K562 (cell line): ENCODE data around the gene CREB3L1. TPM values are rescaled to one million over a fixed set of nuclear protein-coding genes. Genes with fewer than 3 reads are reported as not detected.

Source experiments
- ARID1B ChIP-seq: fragments of 450-650 bp; IDR thresholded peaks from 2 replicates; pipeline ENCODE4 v1.6.1; 2016; ENCODE audit warnings: antibody characterized with exemption, mild to moderate bottlenecking, inconsistent platforms
- BDP1 ChIP-seq: IDR thresholded peaks from 3 replicates; pipeline ENCODE4 v1.6.1; 2011; ENCODE audit not compliant: insufficient read length, insufficient read depth
- CBX1 ChIP-seq: sonication (generic); IDR thresholded peaks from 2 replicates; pipeline ENCODE4 v1.6.1; 2016; ENCODE audit warnings: antibody characterized with exemption, low read depth, mild to moderate bottlenecking
- CHD2 ChIP-seq: IDR thresholded peaks from 2 replicates; pipeline ENCODE4 v1.6.1; 2011; ENCODE audit warnings: low read depth, low read length
- CREM ChIP-seq: IDR thresholded peaks from 2 replicates; pipeline ENCODE4 v1.6.1; 2014; ENCODE audit warnings: antibody characterized with exemption, low read depth
- CTBP1 ChIP-seq: fragments of 450-650 bp; IDR thresholded peaks from 2 replicates; pipeline ENCODE4 v1.6.1; 2016; ENCODE audit warnings: borderline replicate concordance
- E2F3 ChIP-seq: fragments of 250-450 bp; sonication (Bioruptor Pico); IDR thresholded peaks from 2 replicates; pipeline ENCODE4 v1.4.0; 2020; ENCODE audit warnings: mild to moderate bottlenecking
- MCM7 ChIP-seq, 2 experiments: fragments of 450-650 bp; IDR thresholded peaks; 2 replicates each; pipeline ENCODE4 v1.6.1; 2016 to 2018
- NBN ChIP-seq: fragments of 450-650 bp; IDR thresholded peaks from 2 replicates; pipeline ENCODE4 v1.6.1; 2016; ENCODE audit warnings: low read depth, mild to moderate bottlenecking
- NCOA6 ChIP-seq: fragments of 450-650 bp; IDR thresholded peaks from 2 replicates; pipeline ENCODE4 v1.6.1; 2017; ENCODE audit warnings: mild to moderate bottlenecking
- RBBP5 ChIP-seq: fragments of 200-600 bp; sonication (generic); IDR thresholded peaks from 2 replicates; pipeline ENCODE4 v1.6.1; 2012; ENCODE audit warnings: borderline replicate concordance, mild to moderate bottlenecking, low read length, control low read depth, inconsistent platforms; ENCODE audit not compliant: insufficient read depth, poor library complexity, severe bottlenecking
- RBM14 ChIP-seq: fragments of 200-400 bp; formaldehyde crosslinking; IDR thresholded peaks from 2 replicates; pipeline ENCODE4 v1.6.1; 2018; ENCODE audit warnings: low read depth, mild to moderate bottlenecking, low read length, moderate library complexity, borderline replicate concordance; ENCODE audit not compliant: insufficient read depth
- SAFB ChIP-seq: fragments of 200-400 bp; formaldehyde crosslinking; IDR thresholded peaks from 2 replicates; pipeline ENCODE4 v1.6.1; 2017; ENCODE audit warnings: low read depth, low read length, borderline replicate concordance
- SMARCC2 ChIP-seq: fragments of 450-650 bp; IDR thresholded peaks from 2 replicates; pipeline ENCODE4 v1.6.1; 2017; ENCODE audit warnings: antibody characterized with exemption, moderate library complexity, mild to moderate bottlenecking, low read depth
- SNIP1 ChIP-seq: fragments of 450-650 bp; IDR thresholded peaks from 2 replicates; pipeline ENCODE4 v1.7.1; 2017; ENCODE audit warnings: low read depth, mild to moderate bottlenecking
- SOX6 ChIP-seq: fragments of 450-650 bp; IDR thresholded peaks from 2 replicates; pipeline ENCODE4 v1.6.1; 2014; ENCODE audit warnings: mild to moderate bottlenecking
- TAF1 ChIP-seq: IDR thresholded peaks from 2 replicates; pipeline ENCODE4 v1.6.1; 2011; ENCODE audit warnings: mild to moderate bottlenecking, low read length, moderate library complexity; ENCODE audit not compliant: insufficient read depth, control insufficient read depth, severe bottlenecking; ENCODE audit errors: extremely low read depth
- ZNF12 ChIP-seq: sonication (generic); formaldehyde crosslinking; IDR thresholded peaks from 2 replicates; pipeline ENCODE4 v1.4.0; 2020; ENCODE audit warnings: mild to moderate bottlenecking, missing genetic modification reagents
- ZNF134 ChIP-seq: fragments of 250-450 bp; sonication (Bioruptor Pico); conservative IDR thresholded peaks from 2 replicates; pipeline ENCODE4 v1.4.0; 2020
- ZNF551 ChIP-seq: fragments of 250-450 bp; sonication (Bioruptor Pico); IDR thresholded peaks from 2 replicates; pipeline ENCODE4 v1.5.0; 2021; ENCODE audit warnings: mild to moderate bottlenecking, moderate library complexity
- ZNF668 ChIP-seq: fragments of 250-450 bp; sonication (Bioruptor Pico); IDR thresholded peaks from 2 replicates; pipeline ENCODE4 v1.8.0; 2022; ENCODE audit warnings: mild to moderate bottlenecking, inconsistent platforms
- polyA plus RNA-seq, 8 experiments: library from polyadenylated mRNA; depleted of rRNA in 4 of 8; stranded (reverse) in 5 of 8; unstranded in 3 of 8; fragments of >200 nt; fragmentation: Nextera tagmentation in 2 of 8; fragmentation: Illumina TruSeq in 1 of 8; extraction: Ambion mirVana in 2 of 8; extraction: Trizol in 1 of 8; gene quantifications; 2 replicates each; pipeline versions ENCODE4 v1.2.1 to v1.2.3, GENCODE V29; 2011 to 2014; ENCODE audit warnings: inconsistent platforms in 1 of 8, missing spikeins in 1 of 8
- total RNA-seq, 7 experiments: library from RNA; depleted of rRNA in 6 of 7; stranded (reverse); fragments of >200 nt in 6 of 7; fragmentation: Illumina TruSeq in 2 of 7; extraction: Trizol in 2 of 7; gene quantifications; 2 replicates each; pipeline versions ENCODE4 v1.2.1 to v1.2.3, GENCODE V29; 2011 to 2021; ENCODE audit warnings: low replicate concordance in 1 of 7
- TF ChIP-seq, protein P1 (sequence below): fragments of 450-650 bp; IDR thresholded peaks from 2 replicates; pipeline ENCODE4 v1.6.1; 2017; ENCODE audit warnings: antibody characterized with exemption, mild to moderate bottlenecking
- TF ChIP-seq, protein P2 (sequence below): fragments of 450-650 bp; IDR thresholded peaks from 2 replicates; pipeline ENCODE4 v1.6.1; 2016; ENCODE audit warnings: low read depth, mild to moderate bottlenecking, moderate library complexity
- TF ChIP-seq, protein P3 (sequence below): sonication (generic); formaldehyde crosslinking; IDR thresholded peaks from 2 replicates; pipeline ENCODE4 v1.8.0; 2022; ENCODE audit warnings: mild to moderate bottlenecking, low read depth, missing genetic modification reagents

CREB3L1 gene
- total and polyA plus RNA-seq, 9 of the 15 experiments (the other 6 are each of a cell fraction or from before 2014, with no cell fraction given): 1.2 to 27.6 (median 3.7) TPM

DNA sequence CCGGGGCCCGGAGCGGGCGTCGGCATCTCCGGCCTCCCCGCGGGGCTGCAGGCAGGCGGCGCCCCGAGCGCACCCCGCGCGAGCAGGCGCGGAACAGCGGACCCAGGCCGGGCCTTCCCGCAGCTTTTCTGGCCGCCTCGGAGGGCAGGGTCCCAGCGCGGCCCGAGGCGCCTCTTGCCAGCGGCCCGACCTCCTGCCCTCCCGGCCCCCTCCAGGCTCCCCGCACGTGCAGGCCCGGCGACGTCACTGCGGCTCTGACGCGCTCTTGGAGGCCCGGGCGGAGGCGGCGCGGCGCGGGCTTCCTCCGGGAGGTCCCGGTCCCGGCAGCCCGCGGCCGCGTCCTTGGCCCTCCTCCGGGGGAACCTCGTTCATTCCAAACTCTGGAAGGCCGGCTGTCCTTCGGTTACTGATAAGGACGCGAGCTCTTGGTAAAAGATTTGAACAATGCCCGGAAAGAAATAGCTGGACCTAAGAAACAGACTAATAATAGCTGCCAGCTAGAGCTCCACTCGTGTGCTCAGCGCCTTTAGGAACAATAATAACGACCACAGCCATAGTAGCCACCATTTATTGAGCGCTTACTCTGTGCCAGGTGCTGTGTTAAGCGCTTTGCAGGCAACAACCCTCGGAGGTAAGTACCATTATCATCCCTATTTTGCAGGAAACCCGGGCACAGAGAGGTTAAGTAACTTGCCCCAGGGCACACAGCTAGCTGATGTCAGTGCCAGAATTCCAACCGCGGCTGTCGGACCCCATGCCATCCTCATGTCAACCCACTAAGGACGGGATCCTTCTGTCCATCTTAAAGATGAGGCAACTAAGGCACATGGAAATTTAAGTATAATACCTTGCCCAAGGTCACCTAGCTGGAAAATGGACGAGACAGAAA lies 39.1 kb upstream of the CREB3L1 start (continued):
- no peak for TF ChIP-seq SNIP1
- TF ChIP-seq, protein P1, sequence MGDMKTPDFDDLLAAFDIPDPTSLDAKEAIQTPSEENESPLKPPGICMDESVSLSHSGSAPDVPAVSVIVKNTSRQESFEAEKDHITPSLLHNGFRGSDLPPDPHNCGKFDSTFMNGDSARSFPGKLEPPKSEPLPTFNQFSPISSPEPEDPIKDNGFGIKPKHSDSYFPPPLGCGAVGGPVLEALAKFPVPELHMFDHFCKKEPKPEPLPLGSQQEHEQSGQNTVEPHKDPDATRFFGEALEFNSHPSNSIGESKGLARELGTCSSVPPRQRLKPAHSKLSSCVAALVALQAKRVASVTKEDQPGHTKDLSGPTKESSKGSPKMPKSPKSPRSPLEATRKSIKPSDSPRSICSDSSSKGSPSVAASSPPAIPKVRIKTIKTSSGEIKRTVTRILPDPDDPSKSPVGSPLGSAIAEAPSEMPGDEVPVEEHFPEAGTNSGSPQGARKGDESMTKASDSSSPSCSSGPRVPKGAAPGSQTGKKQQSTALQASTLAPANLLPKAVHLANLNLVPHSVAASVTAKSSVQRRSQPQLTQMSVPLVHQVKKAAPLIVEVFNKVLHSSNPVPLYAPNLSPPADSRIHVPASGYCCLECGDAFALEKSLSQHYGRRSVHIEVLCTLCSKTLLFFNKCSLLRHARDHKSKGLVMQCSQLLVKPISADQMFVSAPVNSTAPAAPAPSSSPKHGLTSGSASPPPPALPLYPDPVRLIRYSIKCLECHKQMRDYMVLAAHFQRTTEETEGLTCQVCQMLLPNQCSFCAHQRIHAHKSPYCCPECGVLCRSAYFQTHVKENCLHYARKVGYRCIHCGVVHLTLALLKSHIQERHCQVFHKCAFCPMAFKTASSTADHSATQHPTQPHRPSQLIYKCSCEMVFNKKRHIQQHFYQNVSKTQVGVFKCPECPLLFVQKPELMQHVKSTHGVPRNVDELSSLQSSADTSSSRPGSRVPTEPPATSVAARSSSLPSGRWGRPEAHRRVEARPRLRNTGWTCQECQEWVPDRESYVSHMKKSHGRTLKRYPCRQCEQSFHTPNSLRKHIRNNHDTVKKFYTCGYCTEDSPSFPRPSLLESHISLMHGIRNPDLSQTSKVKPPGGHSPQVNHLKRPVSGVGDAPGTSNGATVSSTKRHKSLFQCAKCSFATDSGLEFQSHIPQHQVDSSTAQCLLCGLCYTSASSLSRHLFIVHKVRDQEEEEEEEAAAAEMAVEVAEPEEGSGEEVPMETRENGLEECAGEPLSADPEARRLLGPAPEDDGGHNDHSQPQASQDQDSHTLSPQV: peak; percentile 96
- TF ChIP-seq SAFB: no peak
- peak; percentile 11; the same call in 1 of the 2 replicates for TF ChIP-seq CTBP1
- peak; percentile 62; the same call in 1 of the 2 replicates for TF ChIP-seq E2F3
- TF ChIP-seq BDP1: no peak
- no peak for TF ChIP-seq NCOA6
- TF ChIP-seq ZNF551: no peak
- peak; percentile 91 for TF ChIP-seq CREM
- 0 out of 2 replicates have a peak, but pooled peaks have one; percentile 14 for TF ChIP-seq CBX1
- TF ChIP-seq, protein P2, sequence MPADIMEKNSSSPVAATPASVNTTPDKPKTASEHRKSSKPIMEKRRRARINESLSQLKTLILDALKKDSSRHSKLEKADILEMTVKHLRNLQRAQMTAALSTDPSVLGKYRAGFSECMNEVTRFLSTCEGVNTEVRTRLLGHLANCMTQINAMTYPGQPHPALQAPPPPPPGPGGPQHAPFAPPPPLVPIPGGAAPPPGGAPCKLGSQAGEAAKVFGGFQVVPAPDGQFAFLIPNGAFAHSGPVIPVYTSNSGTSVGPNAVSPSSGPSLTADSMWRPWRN: no peak
- TF ChIP-seq RBM14: no peak
- peak; percentile 49 for TF ChIP-seq RBBP5
- TF ChIP-seq ZNF134: 0 out of 2 replicates have a peak, but pooled peaks have one; percentile 46
- no peak for TF ChIP-seq ARID1B
- peak; percentile 28 for TF ChIP-seq TAF1
- TF ChIP-seq NBN: 0 out of 2 replicates have a peak, but pooled peaks have one; percentile 22
- no peak for TF ChIP-seq MCM7 (IDR thresholded peaks at IDR 0.05)
- TF ChIP-seq ZNF12: 0 out of 2 replicates have a peak, but pooled peaks have one; percentile 20
- TF ChIP-seq SMARCC2: no peak
- 0 out of 2 replicates have a peak, but pooled peaks have one; percentile 19 for TF ChIP-seq SOX6
- 0 out of 2 replicates have a peak, but pooled peaks have one; percentile 68 for TF ChIP-seq ZNF668 (CRISPR knock-in tag)
- TF ChIP-seq, protein P3, sequence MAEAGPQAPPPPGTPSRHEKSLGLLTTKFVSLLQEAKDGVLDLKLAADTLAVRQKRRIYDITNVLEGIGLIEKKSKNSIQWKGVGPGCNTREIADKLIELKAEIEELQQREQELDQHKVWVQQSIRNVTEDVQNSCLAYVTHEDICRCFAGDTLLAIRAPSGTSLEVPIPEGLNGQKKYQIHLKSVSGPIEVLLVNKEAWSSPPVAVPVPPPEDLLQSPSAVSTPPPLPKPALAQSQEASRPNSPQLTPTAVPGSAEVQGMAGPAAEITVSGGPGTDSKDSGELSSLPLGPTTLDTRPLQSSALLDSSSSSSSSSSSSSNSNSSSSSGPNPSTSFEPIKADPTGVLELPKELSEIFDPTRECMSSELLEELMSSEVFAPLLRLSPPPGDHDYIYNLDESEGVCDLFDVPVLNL (CRISPR knock-in tag): no peak
- TF ChIP-seq CHD2: no peak
